Activated naive CD4-positive, alpha-beta T cell treated with Interleukin-2 at 50 U/mL for 16 hours (primary cell): Measurements from ENCODE around the gene TMC8.
A peak's percentile ranks its signal among the peaks of the same experiment; 100 is the strongest.

Experiments
- DNase-seq: peaks from one replicate; pipeline ENCODE4 v3.0.0-alpha.2; 2020

TMC8 gene

GRCh38 chr17:78185981-78186691 is 55.6 kb downstream of the TMC8 start:
- no peak for DNase-seq

DNA sequence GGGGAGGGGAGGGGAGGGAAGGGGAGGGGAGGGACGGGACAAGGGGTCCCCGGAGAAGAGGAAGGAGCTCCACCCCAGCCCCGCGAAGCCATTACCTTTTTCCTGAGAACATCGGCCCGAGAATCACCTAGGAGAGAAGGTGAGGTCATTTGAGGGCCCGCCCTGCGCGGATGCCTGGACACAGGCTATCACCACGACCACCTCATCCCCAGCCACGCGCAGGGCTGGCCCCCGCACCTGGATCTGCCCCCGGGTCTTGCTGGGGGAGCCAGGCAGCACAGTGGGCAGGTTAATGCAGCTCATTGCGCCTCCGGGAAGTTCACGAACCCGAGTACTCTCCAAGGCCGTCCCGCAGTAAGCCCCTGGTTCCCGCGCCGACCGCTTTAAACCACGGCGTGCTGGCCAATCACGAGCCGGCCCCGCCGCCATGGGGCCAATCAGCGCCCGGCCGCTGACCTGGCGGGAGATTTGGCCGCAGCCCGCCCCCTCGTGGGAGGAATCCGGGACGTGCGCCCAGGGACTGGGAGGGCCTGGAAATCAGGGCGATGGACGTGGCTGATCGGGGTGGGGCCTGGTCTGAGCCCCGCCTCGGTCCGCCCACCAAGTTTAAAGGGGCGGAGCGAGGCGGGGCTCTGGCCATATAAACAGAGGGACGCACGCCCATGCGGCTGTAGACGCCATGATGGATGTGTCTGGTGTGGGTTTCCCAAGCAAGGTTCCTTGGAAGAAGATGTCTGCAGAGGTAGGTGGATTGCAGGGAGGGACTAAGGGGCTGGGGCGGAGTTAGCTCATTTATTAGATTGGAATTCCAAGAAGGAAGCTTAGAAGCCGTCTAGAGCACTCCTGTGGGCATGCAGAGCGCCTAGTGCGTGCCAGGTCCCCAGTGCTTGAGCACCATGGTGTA is 56.4 kb downstream of the TMC8 start, which contains the start of the genes AFMID and TK1:
TSS of gene AFMID (plus strand) at position 671 of the 904 bp plus-strand sequence. CDS start at position 680, 9 bp downstream.
TSS of gene TK1 (minus strand) at position 361 of the 904 bp plus-strand sequence. CDS start at position 303, 58 bp downstream.
- DNase-seq, result peak; percentile 89
